Keratinocyte (primary cell): Measurements from ENCODE around the gene HSFX3. TPM values are rescaled to one million over a fixed set of nuclear protein-coding genes. Genes with fewer than 3 reads are reported as not detected.

Experiments
- DNase-seq: peaks from one replicate; pipeline ENCODE4 v3.0.0-alpha.2; 2011; ENCODE audit warnings: low read depth, missing footprints, low spot score
- FAIRE-seq: peaks from 2 replicates; lab custom pipeline; 2011; peaks lifted over from hg19 to GRCh38; lab: Jason Lieb, UNC
- H2AFZ ChIP-seq: 2 replicates; pipeline ENCODE4 v1.6.0; 2012; ENCODE audit warnings: low read length, control low read depth, inconsistent platforms; ENCODE audit not compliant: control insufficient read depth
- H3K27ac ChIP-seq: 2 replicates; pipeline ENCODE4 v1.5.1; 2011; ENCODE audit warnings: low read length; ENCODE audit not compliant: control insufficient read depth, insufficient read depth
- H3K27me3 ChIP-seq: 3 replicates; pipeline ENCODE4 v1.6.0; 2011; ENCODE audit warnings: low read length; ENCODE audit not compliant: control insufficient read depth, insufficient read depth; ENCODE audit errors: extremely low read depth
- H3K36me3 ChIP-seq, 2 experiments: 2 replicates in 1 of 2; 3 replicates in 1 of 2; pipeline ENCODE4 v1.5.1; 2011; ENCODE audit warnings: low read length in 2 of 2, mild to moderate bottlenecking in 1 of 2; ENCODE audit not compliant: control insufficient read depth in 2 of 2, insufficient read depth in 2 of 2; ENCODE audit errors: extremely low read depth in 1 of 2
- H3K4me1 ChIP-seq: 3 replicates; pipeline ENCODE4 v1.5.1; 2011; ENCODE audit warnings: low read length; ENCODE audit not compliant: control insufficient read depth, insufficient read depth; ENCODE audit errors: extremely low read depth
- H3K4me2 ChIP-seq: 3 replicates; pipeline ENCODE4 v1.6.0; 2011; ENCODE audit warnings: low read depth, low read length; ENCODE audit not compliant: control insufficient read depth, insufficient read depth; ENCODE audit errors: extremely low read depth
- H3K4me3 ChIP-seq, 3 experiments: fragments of 200-600 bp in 1 of 3; sonication (generic) in 1 of 3; 2 replicates in 2 of 3; 3 replicates in 1 of 3; pipeline ENCODE4 v1.5.1; 2011 to 2016; ENCODE audit warnings: low read length in 3 of 3, mild to moderate bottlenecking in 3 of 3, control low read depth in 2 of 3, inconsistent platforms in 1 of 3, low read depth in 1 of 3, mixed read lengths in 1 of 3, mixed run types in 1 of 3, moderate library complexity in 1 of 3; ENCODE audit not compliant: control insufficient read depth in 2 of 3, insufficient read depth in 2 of 3; ENCODE audit errors: extremely low read depth in 1 of 3
- H3K79me2 ChIP-seq: 2 replicates; pipeline ENCODE4 v1.6.0; 2012; ENCODE audit warnings: low read length; ENCODE audit not compliant: control insufficient read depth, insufficient read depth
- H3K9ac ChIP-seq: 3 replicates; pipeline ENCODE4 v1.6.0; 2011; ENCODE audit warnings: low read length; ENCODE audit not compliant: control insufficient read depth, insufficient read depth; ENCODE audit errors: extremely low read depth
- H3K9me1 ChIP-seq: 3 replicates; pipeline ENCODE4 v1.6.0; 2011; ENCODE audit warnings: low read length; ENCODE audit not compliant: control insufficient read depth, insufficient read depth; ENCODE audit errors: extremely low read depth
- H3K9me3 ChIP-seq: 2 replicates; pipeline ENCODE4 v1.5.1; 2012; ENCODE audit warnings: low read depth, low read length; ENCODE audit not compliant: control insufficient read depth
- H4K20me1 ChIP-seq: 3 replicates; pipeline ENCODE4 v1.6.0; 2011; ENCODE audit warnings: low read length; ENCODE audit not compliant: control insufficient read depth, insufficient read depth; ENCODE audit errors: extremely low read depth
- EZH2 ChIP-seq: IDR thresholded peaks from one replicate; pipeline ENCODE4 v1.6.1; 2012; ENCODE audit warnings: inconsistent platforms, mild to moderate bottlenecking, low read length, moderate library complexity
- dilution Hi-C: fragments of 300-500 bp; cut with MboI; formaldehyde crosslinking; loops from one replicate; pipeline ENCODE4 v1.7.0; 2020; ENCODE audit warnings: low sequenced_read_pairs; ENCODE audit not compliant: extremely low pct_ligation_motif_present
- polyA plus RNA-seq, 5 experiments: library from polyadenylated mRNA; depleted of rRNA in 3 of 5; stranded (reverse) in 3 of 5; stranded (forward) in 1 of 5; unstranded in 1 of 5; fragments of >200 nt; gene quantifications; 1 replicate in 1 of 5; 2 replicates in 3 of 5; 3 replicates in 1 of 5; pipeline versions ENCODE4 v1.2.1 to v1.2.3, GENCODE V29; 2011 to 2012; ENCODE audit warnings: missing spikeins in 2 of 5, low read depth in 1 of 5, low replicate concordance in 1 of 5
- TF ChIP-seq, protein P1 (sequence below), 3 experiments: IDR thresholded peaks in 1 of 3; conservative IDR thresholded peaks in 1 of 3; optimal IDR thresholded peaks in 1 of 3; 2 replicates in 2 of 3; 3 replicates in 1 of 3; pipeline versions ENCODE3 to v1.5.1; 2011; ENCODE audit warnings: low read length in 3 of 3, mild to moderate bottlenecking in 3 of 3, moderate library complexity in 2 of 3, control low read depth in 1 of 3, inconsistent platforms in 1 of 3; ENCODE audit not compliant: insufficient read depth in 2 of 3; ENCODE audit errors: extremely low read depth in 1 of 3

Gene HSFX3
- polyA plus RNA-seq, 1 donor (not counting 4 experiments of a cell fraction or from before 2014, with no cell fraction given) = not detected

DNA sequence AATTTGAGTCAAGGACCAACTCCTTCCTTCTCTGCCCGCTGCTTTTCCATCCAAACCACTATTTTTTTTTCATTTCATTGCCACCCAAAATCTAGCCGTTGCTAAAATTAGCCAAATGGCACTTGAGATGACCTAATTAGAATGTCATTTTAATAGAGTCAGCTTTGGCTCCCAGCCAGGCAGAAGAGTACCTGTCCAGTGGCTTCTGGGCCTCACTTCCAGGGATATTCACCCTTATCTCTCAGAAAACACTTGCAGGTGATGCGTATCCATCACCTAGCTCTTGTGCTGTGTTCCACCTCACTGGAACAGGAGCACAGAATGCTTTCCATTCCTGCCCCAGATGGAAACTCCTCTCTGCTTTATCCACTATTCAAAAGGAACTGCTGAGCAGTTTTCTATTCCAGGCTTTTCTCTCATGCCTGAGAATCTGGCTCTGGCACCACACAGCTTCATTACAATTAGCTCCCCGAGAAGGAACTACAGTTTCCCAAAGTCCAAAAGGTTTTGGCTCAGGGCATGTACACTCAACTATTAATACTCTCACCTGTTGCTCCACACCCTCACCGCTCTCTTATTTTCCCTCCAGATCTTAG is 19.1 kb upstream of the HSFX3 start:
- no peaks in the 10 kb centered on the region for H3K79me2 ChIP-seq
- no peak overlapping the region for H3K4me3 ChIP-seq
- H2AFZ ChIP-seq = no peak overlapping the region
- FAIRE-seq (no peak), DNase-seq (no peak)
- no peaks in the 10 kb centered on the region for H3K36me3 ChIP-seq
- TF ChIP-seq, protein P1, sequence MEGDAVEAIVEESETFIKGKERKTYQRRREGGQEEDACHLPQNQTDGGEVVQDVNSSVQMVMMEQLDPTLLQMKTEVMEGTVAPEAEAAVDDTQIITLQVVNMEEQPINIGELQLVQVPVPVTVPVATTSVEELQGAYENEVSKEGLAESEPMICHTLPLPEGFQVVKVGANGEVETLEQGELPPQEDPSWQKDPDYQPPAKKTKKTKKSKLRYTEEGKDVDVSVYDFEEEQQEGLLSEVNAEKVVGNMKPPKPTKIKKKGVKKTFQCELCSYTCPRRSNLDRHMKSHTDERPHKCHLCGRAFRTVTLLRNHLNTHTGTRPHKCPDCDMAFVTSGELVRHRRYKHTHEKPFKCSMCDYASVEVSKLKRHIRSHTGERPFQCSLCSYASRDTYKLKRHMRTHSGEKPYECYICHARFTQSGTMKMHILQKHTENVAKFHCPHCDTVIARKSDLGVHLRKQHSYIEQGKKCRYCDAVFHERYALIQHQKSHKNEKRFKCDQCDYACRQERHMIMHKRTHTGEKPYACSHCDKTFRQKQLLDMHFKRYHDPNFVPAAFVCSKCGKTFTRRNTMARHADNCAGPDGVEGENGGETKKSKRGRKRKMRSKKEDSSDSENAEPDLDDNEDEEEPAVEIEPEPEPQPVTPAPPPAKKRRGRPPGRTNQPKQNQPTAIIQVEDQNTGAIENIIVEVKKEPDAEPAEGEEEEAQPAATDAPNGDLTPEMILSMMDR (optimal IDR thresholded peaks at IDR 0.05 in 1 of 3, IDR thresholded peaks at IDR 0.05 in 1 of 3, conservative IDR thresholded peaks at IDR 0.05 in 1 of 3; ENCODE audit: extremely low read depth in 1 of 3, insufficient read depth in 2 of 3, low read length in 3 of 3) = no peak
- no peak for TF ChIP-seq EZH2
- no peak overlapping the region for H3K4me2 ChIP-seq
- H3K27ac ChIP-seq = no peak overlapping the region
- no peaks in the 10 kb centered on the region for H3K9me1 ChIP-seq
- H4K20me1 ChIP-seq = no peaks in the 10 kb centered on the region
- H3K4me1 ChIP-seq = no peaks in the 10 kb centered on the region
- H3K27me3 ChIP-seq = no peaks in the 10 kb centered on the region
- H3K9me3 ChIP-seq = no peaks in the 10 kb centered on the region
- dilution Hi-C loops = no loop called here
- no peak overlapping the region for H3K9ac ChIP-seq

DNA sequence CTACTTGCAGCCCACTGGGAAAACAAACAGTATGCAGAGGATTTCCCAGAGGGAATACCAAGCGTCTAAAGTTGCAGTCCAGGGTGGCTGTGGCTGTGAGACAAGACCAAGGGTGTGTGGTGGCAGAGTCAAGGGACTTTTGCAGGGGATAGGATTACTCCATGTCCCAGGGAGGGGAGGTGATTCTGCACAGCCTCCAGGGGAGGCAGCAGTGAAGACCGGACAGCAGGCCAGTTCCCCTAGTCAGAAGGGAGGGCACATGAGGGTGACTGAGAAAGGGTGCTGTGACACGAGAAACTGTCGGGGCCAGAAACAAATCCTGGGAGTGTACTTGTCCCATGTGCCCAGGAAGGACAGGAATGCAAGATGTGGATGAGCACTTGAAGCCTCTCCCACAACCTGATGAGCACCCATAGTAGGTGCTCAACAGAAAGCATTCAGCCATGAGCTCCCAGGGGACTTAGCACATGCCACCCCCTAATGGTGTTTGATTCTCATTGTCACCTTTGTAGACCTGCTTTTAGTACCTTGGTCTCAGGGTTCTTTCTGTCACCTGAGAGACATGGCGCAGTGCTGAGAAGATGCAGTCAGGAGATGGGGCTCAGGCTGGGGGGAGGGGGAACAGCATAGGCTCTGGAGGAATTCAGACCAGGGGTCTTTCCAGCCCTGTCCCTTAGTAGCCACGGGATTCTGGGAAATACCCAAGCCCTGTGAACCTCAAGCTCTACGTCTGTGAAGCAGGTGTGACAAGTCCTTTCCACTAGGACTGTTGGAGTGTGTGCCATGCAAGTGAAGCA is 18.1 kb upstream of the HSFX3 start:
- H4K20me1 ChIP-seq = no peaks in the 10 kb centered on the region
- no peaks in the 10 kb centered on the region for H3K27me3 ChIP-seq
- no peaks in the 10 kb centered on the region for H3K4me1 ChIP-seq
- dilution Hi-C loops = no loop called here
- no peaks in the 10 kb centered on the region for H3K79me2 ChIP-seq
- no peak overlapping the region for H3K9ac ChIP-seq
- no peaks in the 10 kb centered on the region for H3K9me3 ChIP-seq
- H3K9me1 ChIP-seq = no peaks in the 10 kb centered on the region
- no peaks in the 10 kb centered on the region for H3K36me3 ChIP-seq
- H3K27ac ChIP-seq = no peak overlapping the region
- H2AFZ ChIP-seq = no peak overlapping the region
- no peak for TF ChIP-seq EZH2
- TF ChIP-seq, protein P1 (optimal IDR thresholded peaks at IDR 0.05 in 1 of 3, IDR thresholded peaks at IDR 0.05 in 1 of 3, conservative IDR thresholded peaks at IDR 0.05 in 1 of 3; ENCODE audit: extremely low read depth in 1 of 3, insufficient read depth in 2 of 3, low read length in 3 of 3) = no peak
- no peak overlapping the region for H3K4me3 ChIP-seq
- DNase-seq (no peak), FAIRE-seq (no peak)
- no peak overlapping the region for H3K4me2 ChIP-seq
